HCT116 (cell line): ENCODE data around the gene TMEM238.

Source experiments
- CTCF ChIP-seq, 3 experiments: fragments of 200-600 bp in 1 of 3; sonication (generic) in 1 of 3; IDR thresholded peaks in 2 of 3; conservative IDR thresholded peaks in 1 of 3; 2 replicates each; pipeline ENCODE4 v1.5.1; 2012 to 2017; ENCODE audit warnings: low read depth in 2 of 3, low read length in 2 of 3, antibody characterized with exemption in 1 of 3, borderline replicate concordance in 1 of 3, control low read depth in 1 of 3, mild to moderate bottlenecking in 1 of 3, mixed read lengths in 1 of 3, mixed run types in 1 of 3, moderate library complexity in 1 of 3; ENCODE audit not compliant: insufficient read depth in 1 of 3
- ELF1 ChIP-seq: IDR thresholded peaks from 2 replicates; pipeline ENCODE4 v1.6.1; 2012; ENCODE audit warnings: low read depth, borderline replicate concordance
- EZH2 ChIP-seq: fragments of 200-600 bp; sonication (generic); IDR thresholded peaks from 2 replicates; pipeline ENCODE4 v1.6.1; 2017; ENCODE audit warnings: antibody characterized with exemption, mixed run types
- POLR2A ChIP-seq: IDR thresholded peaks from 2 replicates; pipeline ENCODE4 v1.7.0; 2011; ENCODE audit warnings: borderline replicate concordance; ENCODE audit not compliant: insufficient read depth, insufficient read length; ENCODE audit errors: extremely low read depth
- POLR2AphosphoS5 ChIP-seq: IDR thresholded peaks from 2 replicates; pipeline ENCODE4 v1.6.1; 2011; ENCODE audit warnings: mild to moderate bottlenecking, low read depth, low read length, moderate library complexity
- RAD21 ChIP-seq: IDR thresholded peaks from 2 replicates; pipeline ENCODE4 v1.6.1; 2012; ENCODE audit warnings: low read depth, mild to moderate bottlenecking
- SIN3A ChIP-seq: IDR thresholded peaks from 2 replicates; pipeline ENCODE4 v1.6.1; 2012; ENCODE audit warnings: low read depth
- YY1 ChIP-seq: IDR thresholded peaks from 2 replicates; pipeline ENCODE4 v1.6.1; 2011; ENCODE audit warnings: low read length, low read depth, moderate library complexity, mild to moderate bottlenecking; ENCODE audit not compliant: insufficient replicate concordance; ENCODE audit errors: extremely low read depth
- ZFX ChIP-seq: fragments of 450-650 bp; IDR thresholded peaks from 2 replicates; pipeline ENCODE4 v1.6.1; 2017

- TF ChIP-seq CTCF (IDR thresholded peaks at IDR 0.05 in 2 of 3, conservative IDR thresholded peaks at IDR 0.05 in 1 of 3; ENCODE audit: borderline replicate concordance in 1 of 3, insufficient read depth in 1 of 3, low read depth in 2 of 3, low read length in 2 of 3) (no peak), ELF1 (no peak), POLR2A (no peak), YY1 (no peak), ZFX (no peak), POLR2AphosphoS5 (no peak), RAD21 (no peak), EZH2 (no peak), SIN3A (no peak)
These were observed 33.3 kb downstream of the TMEM238 start for GRCh38 chr19:55350620-55351315.
